Fibroblast of lung (primary cell): ENCODE results near the gene AZU1. TPM values are rescaled to one million over a fixed set of nuclear protein-coding genes. Genes with fewer than 3 reads are reported as not detected.

Experiments used
- DNase-seq, 2 donors: peaks; one replicate each; pipeline versions ENCODE4 v3.0.0 to v3.0.0-alpha.2; 2010; ENCODE audit warnings: low read depth in 2 of 2
- H2AFZ ChIP-seq: 2 replicates; pipeline ENCODE4 v1.5.1; 2012; ENCODE audit warnings: low read length, control low read depth, inconsistent platforms
- H3K27ac ChIP-seq: 2 replicates; pipeline ENCODE4 v1.5.1; 2011; ENCODE audit warnings: low read length, control low read depth; ENCODE audit not compliant: insufficient read depth
- H3K27me3 ChIP-seq: 2 replicates; pipeline ENCODE4 v1.5.1; 2011; ENCODE audit warnings: mild to moderate bottlenecking, low read length; ENCODE audit not compliant: control insufficient read depth, insufficient read depth
- H3K36me3 ChIP-seq: 2 replicates; pipeline ENCODE4 v1.5.1; 2011; ENCODE audit warnings: low read length; ENCODE audit not compliant: control insufficient read depth, insufficient read depth
- H3K4me1 ChIP-seq: 2 replicates; pipeline ENCODE4 v1.5.1; 2011; ENCODE audit warnings: low read length; ENCODE audit not compliant: control insufficient read depth, insufficient read depth; ENCODE audit errors: extremely low read depth
- H3K4me2 ChIP-seq: 2 replicates; pipeline ENCODE4 v1.5.1; 2011; ENCODE audit warnings: low read length, control low read depth; ENCODE audit not compliant: insufficient read depth; ENCODE audit errors: extremely low read depth
- H3K4me3 ChIP-seq, 4 experiments: fragments of 200-600 bp in 1 of 4; sonication (generic) in 1 of 4; replicated peaks in 1 of 4; 2 replicates each; pipeline ENCODE4 v1.5.1; 2011 to 2016; ENCODE audit warnings: low read length in 4 of 4, low read depth in 3 of 4, mild to moderate bottlenecking in 3 of 4, control low read depth in 2 of 4, inconsistent platforms in 1 of 4, mixed read lengths in 1 of 4; ENCODE audit not compliant: insufficient read depth in 1 of 4; ENCODE audit errors: control extremely low read depth in 1 of 4
- H3K79me2 ChIP-seq: 2 replicates; pipeline ENCODE4 v1.5.1; 2012; ENCODE audit warnings: mild to moderate bottlenecking, low read length, inconsistent platforms; ENCODE audit not compliant: control insufficient read depth, insufficient read depth
- H3K9ac ChIP-seq: 2 replicates; pipeline ENCODE4 v1.5.1; 2011; ENCODE audit warnings: mild to moderate bottlenecking, low read length, control low read depth; ENCODE audit not compliant: insufficient read depth
- H3K9me3 ChIP-seq: 2 replicates; pipeline ENCODE4 v1.5.1; 2012; ENCODE audit warnings: low read depth, low read length; ENCODE audit not compliant: control insufficient read depth, insufficient read depth
- H4K20me1 ChIP-seq: 2 replicates; pipeline ENCODE4 v1.5.1; 2011; ENCODE audit warnings: low read length; ENCODE audit not compliant: control insufficient read depth, insufficient read depth; ENCODE audit errors: extremely low read depth
- CTCF ChIP-seq, 2 donors: IDR thresholded peaks in 1 of 2; conservative IDR thresholded peaks in 1 of 2; 1 replicate in 1 of 2; 2 replicates in 1 of 2; pipeline ENCODE4 v1.5.1; 2011 to 2012; ENCODE audit warnings: low read length in 2 of 2, control low read depth in 1 of 2, inconsistent platforms in 1 of 2, low read depth in 1 of 2, mild to moderate bottlenecking in 1 of 2
- EZH2 ChIP-seq: IDR thresholded peaks from 2 replicates; pipeline ENCODE4 v1.5.1; 2012; ENCODE audit warnings: low read length, control low read depth, mild to moderate bottlenecking; ENCODE audit errors: missing control alignments
- polyA plus RNA-seq, 2 donors: library from polyadenylated mRNA; depleted of rRNA in 1 of 2; stranded (reverse) in 1 of 2; unstranded in 1 of 2; fragments of >200 nt; gene quantifications; 2 replicates each; pipeline ENCODE4 v1.2.1, GENCODE V29; 2011 to 2012; ENCODE audit warnings: missing spikeins in 1 of 2
- total RNA-seq: library from RNA; depleted of rRNA; stranded (reverse); fragments of >200 nt; gene quantifications from 2 replicates; pipeline ENCODE4 v1.2.1, GENCODE V29; 2014

AZU1 gene
- total and polyA plus RNA-seq, 2 donors (not counting 1 experiment from before 2014, with no cell fraction given), result 0.17 TPM; not detected in 1

- Histone ChIP-seq H3K4me2 (no peak overlapping the region), H2AFZ (no peak overlapping the region), H3K4me1 (peaks cover 7% of the 10 kb centered on the region), H3K4me3 (no peak overlapping the region), H3K9me3 (no peaks in the 10 kb centered on the region), H4K20me1 (peaks cover 5% of the 10 kb centered on the region), H3K27me3 (no peaks in the 10 kb centered on the region), H3K27ac (no peak overlapping the region), H3K79me2 (peaks cover 23% of the 10 kb centered on the region), H3K36me3 (peaks cover 4% of the 10 kb centered on the region), H3K9ac (no peak overlapping the region)
- DNase-seq, result no peak
- TF ChIP-seq CTCF (conservative IDR thresholded peaks at IDR 0.05 in 1 of 2, IDR thresholded peaks at IDR 0.05 in 1 of 2; ENCODE audit: low read depth in 1 of 2, low read length in 2 of 2) (no peak), EZH2 (no peak)
These were observed 32.5 kb upstream of the AZU1 start for GRCh38 chr19:795073-795611.

- TF ChIP-seq EZH2 (no peak), CTCF (conservative IDR thresholded peaks at IDR 0.05 in 1 of 2, IDR thresholded peaks at IDR 0.05 in 1 of 2; ENCODE audit: low read depth in 1 of 2, low read length in 2 of 2) (no peak)
- Histone ChIP-seq H3K4me1 (peaks cover 15% of the 10 kb centered on the region), H3K9me3 (no peaks in the 10 kb centered on the region), H3K27ac (no peak overlapping the region), H3K36me3 (peaks cover 8% of the 10 kb centered on the region), H4K20me1 (peaks cover 5% of the 10 kb centered on the region), H3K79me2 (peaks cover 31% of the 10 kb centered on the region), H3K27me3 (no peaks in the 10 kb centered on the region), H3K9ac (no peak overlapping the region), H3K4me3 (peak overlapping the region in 2 of 4 experiments; percentile 57 to 65), H2AFZ (no peak overlapping the region), H3K4me2 (peak overlapping the region; percentile 77)
- DNase-seq, result no peak
These were observed 31.7 kb upstream of the AZU1 start for GRCh38 chr19:795691-796581.

- H3K27ac ChIP-seq, result peak within 1 kb of the TSS; percentile 86
- peak within 1 kb of the TSS; percentile 79 for H3K9ac ChIP-seq
- H4K20me1 ChIP-seq, result peaks cover 10% of the 10 kb centered on the region
- peaks cover 24% of the 10 kb centered on the region for H3K4me1 ChIP-seq
- peak within 1 kb of the TSS; percentile 71 to 96 (median 88) for H3K4me3 ChIP-seq
- TF ChIP-seq CTCF (conservative IDR thresholded peaks at IDR 0.05 in 1 of 2, IDR thresholded peaks at IDR 0.05 in 1 of 2; ENCODE audit: low read depth in 1 of 2, low read length in 2 of 2), result no peak
- peak; percentile 100 for DNase-seq
- peaks cover 14% of the 10 kb centered on the region for H3K36me3 ChIP-seq
- peak within 1 kb of the TSS; percentile 90 for H3K4me2 ChIP-seq
- H2AFZ ChIP-seq, result peak within 1 kb of the TSS; percentile 62
- no peaks in the 10 kb centered on the region for H3K9me3 ChIP-seq
- H3K27me3 ChIP-seq, result no peaks in the 10 kb centered on the region
- peaks cover 41% of the 10 kb centered on the region for H3K79me2 ChIP-seq
These were observed 30.7 kb upstream of the AZU1 start, which contains the start of gene PTBP1 for GRCh38 chr19:796692-797527. PTBP1 (plus strand) TSS chr19:797452; CDS start chr19:797498, 46 bp downstream.
